HepG2 (cell line): ENCODE measurements around the gene ISLR2.

ENCODE experiments used
- CBX5 ChIP-seq: sonication (generic); formaldehyde crosslinking; IDR thresholded peaks from 2 replicates; pipeline ENCODE4 v1.4.0; 2020; ENCODE audit warnings: missing genetic modification reagents, borderline replicate concordance
- CTCF ChIP-seq: sonication (generic); formaldehyde crosslinking; IDR thresholded peaks from 2 replicates; pipeline ENCODE4 v1.5.0; 2020; ENCODE audit warnings: mild to moderate bottlenecking, missing genetic modification reagents, moderate library complexity
- IKZF1 ChIP-seq: fragments of 450-650 bp; IDR thresholded peaks from 2 replicates; pipeline ENCODE4 v1.7.1; 2016
- PRDM10 ChIP-seq: sonication (generic); formaldehyde crosslinking; IDR thresholded peaks from 2 replicates; pipeline ENCODE4 v1.4.0; 2020; ENCODE audit warnings: low read depth, missing genetic modification reagents
- TCF12 ChIP-seq, 2 experiments: fragments of 450-650 bp in 1 of 2; sonication (generic) in 1 of 2; formaldehyde crosslinking in 1 of 2; IDR thresholded peaks; 2 replicates each; pipeline versions ENCODE4 v1.6.1 to v1.8.0; 2017 to 2022; ENCODE audit warnings: antibody characterized with exemption in 1 of 2, mild to moderate bottlenecking in 1 of 2, missing genetic modification reagents in 1 of 2, moderate library complexity in 1 of 2
- ZKSCAN5 ChIP-seq: sonication (generic); formaldehyde crosslinking; IDR thresholded peaks from 2 replicates; pipeline ENCODE4 v1.5.1; 2020; ENCODE audit warnings: mild to moderate bottlenecking, missing genetic modification reagents
- ZNF10 ChIP-seq: sonication (generic); formaldehyde crosslinking; IDR thresholded peaks from 2 replicates; pipeline ENCODE4 v1.4.0; 2020; ENCODE audit warnings: mild to moderate bottlenecking, low read depth, missing genetic modification reagents, borderline replicate concordance
- ZNF512 ChIP-seq: sonication (generic); formaldehyde crosslinking; IDR thresholded peaks from 2 replicates; pipeline ENCODE4 v1.4.0; 2020; ENCODE audit warnings: mild to moderate bottlenecking, missing genetic modification reagents
- TF ChIP-seq, protein P1 (sequence below): sonication (generic); formaldehyde crosslinking; IDR thresholded peaks from 2 replicates; pipeline ENCODE4 v1.4.0; 2020; ENCODE audit warnings: missing genetic modification reagents, borderline replicate concordance
- TF ChIP-seq, protein P2 (sequence below): sonication (generic); formaldehyde crosslinking; IDR thresholded peaks from 2 replicates; pipeline ENCODE4 v1.4.0; 2020; ENCODE audit warnings: missing genetic modification reagents, low read depth, mild to moderate bottlenecking, borderline replicate concordance
- TF ChIP-seq, protein P3 (sequence below): sonication (generic); formaldehyde crosslinking; IDR thresholded peaks from 2 replicates; pipeline ENCODE4 v1.5.0; 2020; ENCODE audit warnings: missing genetic modification reagents
- TF ChIP-seq, protein P4 (sequence below): sonication (generic); formaldehyde crosslinking; IDR thresholded peaks from 2 replicates; pipeline ENCODE4 v1.9.0; 2022; ENCODE audit warnings: missing genetic modification reagents, mild to moderate bottlenecking, borderline replicate concordance
- TF ChIP-seq, protein P5 (sequence below): fragments of 450-650 bp; IDR thresholded peaks from 2 replicates; pipeline ENCODE4 v1.6.1; 2016

DNA sequence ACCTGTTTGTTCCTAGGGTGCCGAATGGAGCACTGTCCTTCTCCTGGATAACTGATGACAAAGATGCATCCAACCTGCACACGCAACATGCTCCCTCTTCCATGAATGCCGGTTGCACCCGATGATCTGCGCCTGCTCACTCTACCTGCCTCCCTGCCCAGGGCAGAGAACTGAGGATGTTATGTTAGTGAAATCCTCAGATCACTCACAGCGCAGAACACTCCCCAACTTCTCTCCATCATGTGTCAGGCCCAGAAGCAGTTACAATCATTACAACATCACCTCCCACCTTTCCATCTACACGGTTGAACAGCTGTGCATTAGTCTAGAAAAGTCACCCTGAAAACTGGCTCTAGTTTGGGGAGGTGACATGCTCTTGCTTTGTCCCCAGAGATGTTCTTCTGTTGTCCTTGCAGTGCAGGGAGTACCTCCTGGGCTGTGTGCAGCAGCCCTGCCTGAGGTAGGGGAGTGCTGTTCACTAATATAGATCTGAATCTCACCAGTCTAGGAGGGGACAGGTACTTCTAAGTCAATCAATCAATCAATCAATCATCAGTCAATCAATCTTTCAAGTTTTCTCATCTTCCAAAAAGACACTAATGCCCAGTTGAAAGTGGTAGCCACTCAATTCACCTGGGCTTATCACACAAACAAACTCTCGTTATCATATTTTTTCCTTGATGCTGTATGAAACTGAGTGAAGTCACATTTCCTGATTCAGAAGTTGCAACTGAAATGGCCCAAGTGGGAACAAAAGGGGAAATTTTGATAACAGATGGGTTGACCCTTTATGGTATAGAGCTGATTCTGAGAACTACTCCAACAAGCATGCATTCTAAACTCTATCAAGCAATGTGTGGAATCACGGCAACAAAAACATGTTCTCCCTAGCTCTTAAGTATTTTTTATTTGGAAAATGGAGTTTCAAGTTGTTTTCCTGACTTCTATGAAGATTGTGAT lies 27.8 kb downstream of the ISLR2 start:
- TF ChIP-seq, protein P1, sequence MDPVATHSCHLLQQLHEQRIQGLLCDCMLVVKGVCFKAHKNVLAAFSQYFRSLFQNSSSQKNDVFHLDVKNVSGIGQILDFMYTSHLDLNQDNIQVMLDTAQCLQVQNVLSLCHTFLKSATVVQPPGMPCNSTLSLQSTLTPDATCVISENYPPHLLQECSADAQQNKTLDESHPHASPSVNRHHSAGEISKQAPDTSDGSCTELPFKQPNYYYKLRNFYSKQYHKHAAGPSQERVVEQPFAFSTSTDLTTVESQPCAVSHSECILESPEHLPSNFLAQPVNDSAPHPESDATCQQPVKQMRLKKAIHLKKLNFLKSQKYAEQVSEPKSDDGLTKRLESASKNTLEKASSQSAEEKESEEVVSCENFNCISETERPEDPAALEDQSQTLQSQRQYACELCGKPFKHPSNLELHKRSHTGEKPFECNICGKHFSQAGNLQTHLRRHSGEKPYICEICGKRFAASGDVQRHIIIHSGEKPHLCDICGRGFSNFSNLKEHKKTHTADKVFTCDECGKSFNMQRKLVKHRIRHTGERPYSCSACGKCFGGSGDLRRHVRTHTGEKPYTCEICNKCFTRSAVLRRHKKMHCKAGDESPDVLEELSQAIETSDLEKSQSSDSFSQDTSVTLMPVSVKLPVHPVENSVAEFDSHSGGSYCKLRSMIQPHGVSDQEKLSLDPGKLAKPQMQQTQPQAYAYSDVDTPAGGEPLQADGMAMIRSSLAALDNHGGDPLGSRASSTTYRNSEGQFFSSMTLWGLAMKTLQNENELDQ (CRISPR knock-in tag), result no peak
- TF ChIP-seq, protein P2, sequence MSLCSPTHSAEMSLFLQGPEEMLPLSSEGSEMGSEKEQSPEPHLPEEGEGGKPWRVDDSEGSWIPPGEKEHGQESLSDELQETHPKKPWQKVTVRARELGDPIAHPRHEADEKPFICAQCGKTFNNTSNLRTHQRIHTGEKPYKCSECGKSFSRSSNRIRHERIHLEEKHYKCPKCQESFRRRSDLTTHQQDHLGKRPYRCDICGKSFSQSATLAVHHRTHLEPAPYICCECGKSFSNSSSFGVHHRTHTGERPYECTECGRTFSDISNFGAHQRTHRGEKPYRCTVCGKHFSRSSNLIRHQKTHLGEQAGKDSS (CRISPR knock-in tag), result no peak
- TF ChIP-seq TCF12 (IDR thresholded peaks at IDR 0.05), result no peak
- TF ChIP-seq TCF12 (CRISPR knock-in tag; IDR thresholded peaks at IDR 0.05), result no peak
- no peak for TF ChIP-seq IKZF1
- TF ChIP-seq PRDM10 (CRISPR knock-in tag), result no peak
- TF ChIP-seq, protein P3, sequence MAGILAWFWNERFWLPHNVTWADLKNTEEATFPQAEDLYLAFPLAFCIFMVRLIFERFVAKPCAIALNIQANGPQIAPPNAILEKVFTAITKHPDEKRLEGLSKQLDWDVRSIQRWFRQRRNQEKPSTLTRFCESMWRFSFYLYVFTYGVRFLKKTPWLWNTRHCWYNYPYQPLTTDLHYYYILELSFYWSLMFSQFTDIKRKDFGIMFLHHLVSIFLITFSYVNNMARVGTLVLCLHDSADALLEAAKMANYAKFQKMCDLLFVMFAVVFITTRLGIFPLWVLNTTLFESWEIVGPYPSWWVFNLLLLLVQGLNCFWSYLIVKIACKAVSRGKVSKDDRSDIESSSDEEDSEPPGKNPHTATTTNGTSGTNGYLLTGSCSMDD (CRISPR knock-in tag), result no peak
- TF ChIP-seq, protein P4, sequence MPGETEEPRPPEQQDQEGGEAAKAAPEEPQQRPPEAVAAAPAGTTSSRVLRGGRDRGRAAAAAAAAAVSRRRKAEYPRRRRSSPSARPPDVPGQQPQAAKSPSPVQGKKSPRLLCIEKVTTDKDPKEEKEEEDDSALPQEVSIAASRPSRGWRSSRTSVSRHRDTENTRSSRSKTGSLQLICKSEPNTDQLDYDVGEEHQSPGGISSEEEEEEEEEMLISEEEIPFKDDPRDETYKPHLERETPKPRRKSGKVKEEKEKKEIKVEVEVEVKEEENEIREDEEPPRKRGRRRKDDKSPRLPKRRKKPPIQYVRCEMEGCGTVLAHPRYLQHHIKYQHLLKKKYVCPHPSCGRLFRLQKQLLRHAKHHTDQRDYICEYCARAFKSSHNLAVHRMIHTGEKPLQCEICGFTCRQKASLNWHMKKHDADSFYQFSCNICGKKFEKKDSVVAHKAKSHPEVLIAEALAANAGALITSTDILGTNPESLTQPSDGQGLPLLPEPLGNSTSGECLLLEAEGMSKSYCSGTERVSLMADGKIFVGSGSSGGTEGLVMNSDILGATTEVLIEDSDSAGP, result no peak
- TF ChIP-seq, protein P5, sequence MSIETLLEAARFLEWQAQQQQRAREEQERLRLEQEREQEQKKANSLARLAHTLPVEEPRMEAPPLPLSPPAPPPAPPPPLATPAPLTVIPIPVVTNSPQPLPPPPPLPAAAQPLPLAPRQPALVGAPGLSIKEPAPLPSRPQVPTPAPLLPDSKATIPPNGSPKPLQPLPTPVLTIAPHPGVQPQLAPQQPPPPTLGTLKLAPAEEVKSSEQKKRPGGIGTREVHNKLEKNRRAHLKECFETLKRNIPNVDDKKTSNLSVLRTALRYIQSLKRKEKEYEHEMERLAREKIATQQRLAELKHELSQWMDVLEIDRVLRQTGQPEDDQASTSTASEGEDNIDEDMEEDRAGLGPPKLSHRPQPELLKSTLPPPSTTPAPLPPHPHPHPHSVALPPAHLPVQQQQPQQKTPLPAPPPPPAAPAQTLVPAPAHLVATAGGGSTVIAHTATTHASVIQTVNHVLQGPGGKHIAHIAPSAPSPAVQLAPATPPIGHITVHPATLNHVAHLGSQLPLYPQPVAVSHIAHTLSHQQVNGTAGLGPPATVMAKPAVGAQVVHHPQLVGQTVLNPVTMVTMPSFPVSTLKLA, result no peak
- TF ChIP-seq CTCF, result no peak
- TF ChIP-seq ZKSCAN5, result no peak
- TF ChIP-seq CBX5 (CRISPR knock-in tag), result no peak
- TF ChIP-seq ZNF10 (CRISPR knock-in tag), result no peak
- TF ChIP-seq ZNF512 (CRISPR knock-in tag), result no peak
